GM23338 (cell line): ENCODE data around the gene ANKRD40CL. TPM values are rescaled to one million over a fixed set of nuclear protein-coding genes. Genes with fewer than 3 reads are reported as not detected.

Experiments
- ATAC-seq: fragments of 200-7000 bp; cut with Tn5 transposase; 3 replicates; pipeline ENCODE4 v1.9.1; 2020
- DNase-seq: peaks from one replicate; pipeline ENCODE4 v3.0.0-alpha.2; 2015; ENCODE audit warnings: low spot score
- H2AFZ ChIP-seq: fragments of 200-600 bp; sonication (generic); 2 replicates; pipeline ENCODE4 v1.8.0; 2016; ENCODE audit warnings: antibody characterized with exemption, mild to moderate bottlenecking, moderate library complexity
- H3F3A ChIP-seq: fragments of 200-600 bp; sonication (generic); replicated peaks from 2 replicates; pipeline ENCODE4 v1.8.0; 2017; ENCODE audit warnings: antibody characterized with exemption, mixed run types, low read depth
- H3K27ac ChIP-seq: fragments of 200-600 bp; sonication (generic); 2 replicates; pipeline ENCODE4 v1.6.1; 2016; ENCODE audit warnings: low read depth
- H3K27me3 ChIP-seq: fragments of 200-600 bp; sonication (generic); 2 replicates; pipeline ENCODE4 v1.8.0; 2016; ENCODE audit warnings: mild to moderate bottlenecking, mixed run types, moderate library complexity; ENCODE audit not compliant: insufficient read depth
- H3K36me3 ChIP-seq: fragments of 200-600 bp; sonication (generic); 2 replicates; pipeline ENCODE4 v1.8.0; 2016; ENCODE audit warnings: mild to moderate bottlenecking; ENCODE audit not compliant: insufficient read depth
- H3K4me1 ChIP-seq: fragments of 200-600 bp; sonication (generic); 2 replicates; pipeline ENCODE4 v1.8.0; 2016; ENCODE audit warnings: mild to moderate bottlenecking, moderate library complexity; ENCODE audit not compliant: insufficient read depth
- H3K4me2 ChIP-seq: fragments of 200-600 bp; sonication (generic); 2 replicates; pipeline ENCODE4 v1.7.1; 2017; ENCODE audit warnings: mixed run types
- H3K4me3 ChIP-seq: fragments of 200-600 bp; sonication (generic); 2 replicates; pipeline ENCODE4 v1.6.1; 2016; ENCODE audit warnings: mixed run types
- H3K79me2 ChIP-seq: fragments of 200-600 bp; sonication (generic); replicated peaks from 2 replicates; pipeline ENCODE4 v1.8.0; 2017; ENCODE audit warnings: mild to moderate bottlenecking; ENCODE audit not compliant: insufficient read depth
- H3K9me2 ChIP-seq: fragments of 200-600 bp; sonication (generic); 2 replicates; pipeline ENCODE4 v1.8.0; 2017; ENCODE audit not compliant: insufficient read depth
- H4K20me1 ChIP-seq: fragments of 200-600 bp; sonication (generic); replicated peaks from 2 replicates; pipeline ENCODE4 v1.8.0; 2017; ENCODE audit warnings: mild to moderate bottlenecking; ENCODE audit not compliant: insufficient read depth
- H3K27ac Mint-ChIP-seq: 2 replicates; pipeline ENCODE4 v1.8.0; 2020; ENCODE audit warnings: inconsistent platforms, mild to moderate bottlenecking, moderate library complexity, mixed read lengths
- H3K27me3 Mint-ChIP-seq: 3 replicates; pipeline ENCODE4 v1.8.0; 2022; ENCODE audit warnings: low read depth, mild to moderate bottlenecking, moderate library complexity, mixed read lengths, inconsistent platforms; ENCODE audit not compliant: insufficient read depth, poor library complexity
- H3K36me3 Mint-ChIP-seq: 3 replicates; pipeline ENCODE4 v1.8.0; 2021; ENCODE audit warnings: low read depth, mild to moderate bottlenecking, inconsistent platforms, moderate library complexity, mixed read lengths
- H3K4me1 Mint-ChIP-seq: 3 replicates; pipeline ENCODE4 v1.8.0; 2020; ENCODE audit warnings: mild to moderate bottlenecking, inconsistent platforms, mixed read lengths
- H3K4me3 Mint-ChIP-seq: 3 replicates; pipeline ENCODE4 v1.8.0; 2021; ENCODE audit warnings: moderate library complexity, mild to moderate bottlenecking, inconsistent platforms, mixed read lengths
- H3K9me3 Mint-ChIP-seq: 3 replicates; pipeline ENCODE4 v1.8.0; 2020; ENCODE audit warnings: moderate library complexity, mild to moderate bottlenecking, inconsistent platforms, mixed read lengths
- CREB1 ChIP-seq: fragments of 250-450 bp; sonication (Bioruptor Pico); IDR thresholded peaks from 2 replicates; pipeline ENCODE4 v1.5.0; 2020; ENCODE audit warnings: low read depth, mild to moderate bottlenecking, moderate library complexity
- CTCF ChIP-seq, 2 experiments: fragments of 200-600 bp in 1 of 2; sonication (generic) in 1 of 2; conservative IDR thresholded peaks; 2 replicates each; pipeline versions ENCODE4 v1.5.1 to v1.6.1; 2016 to 2017; ENCODE audit warnings: antibody characterized with exemption in 2 of 2, low read depth in 2 of 2, mild to moderate bottlenecking in 2 of 2, moderate library complexity in 1 of 2
- EZH2 ChIP-seq: fragments of 200-600 bp; sonication (generic); IDR thresholded peaks from one replicate; pipeline ENCODE4 v1.8.0; 2017; ENCODE audit warnings: antibody characterized with exemption, mild to moderate bottlenecking, low read depth; ENCODE audit not compliant: unreplicated experiment
- EZH2phosphoT487 ChIP-seq: fragments of 200-600 bp; sonication (generic); IDR thresholded peaks from one replicate; pipeline ENCODE4 v1.8.1; 2018; ENCODE audit warnings: antibody characterized with exemption; ENCODE audit not compliant: unreplicated experiment
- JUNB ChIP-seq: IDR thresholded peaks from one replicate; pipeline ENCODE4 v1.6.1; 2016; ENCODE audit warnings: antibody characterized with exemption; ENCODE audit not compliant: unreplicated experiment
- NANOG ChIP-seq: IDR thresholded peaks from 2 replicates; pipeline ENCODE4 v1.6.1; 2016; ENCODE audit warnings: antibody characterized with exemption, borderline replicate concordance
- POLR2AphosphoS5 ChIP-seq: IDR thresholded peaks from 2 replicates; pipeline ENCODE4 v1.6.1; 2016; ENCODE audit warnings: antibody characterized with exemption, low read depth
- STAT1 ChIP-seq: IDR thresholded peaks from one replicate; pipeline ENCODE4 v1.6.1; 2016; ENCODE audit warnings: antibody characterized with exemption; ENCODE audit not compliant: unreplicated experiment
- ZNF114 ChIP-seq: fragments of 250-450 bp; sonication (Bioruptor Pico); IDR thresholded peaks from 2 replicates; pipeline ENCODE4 v1.5.0; 2020; ENCODE audit warnings: mild to moderate bottlenecking, moderate library complexity
- ZNF331 ChIP-seq: fragments of 250-450 bp; sonication (Bioruptor Pico); IDR thresholded peaks from 2 replicates; pipeline ENCODE4 v1.5.0; 2020; ENCODE audit warnings: low read depth, mild to moderate bottlenecking, moderate library complexity
- ZNF462 ChIP-seq: fragments of 250-450 bp; sonication (Bioruptor Pico); IDR thresholded peaks from 2 replicates; pipeline ENCODE4 v1.5.0; 2020; ENCODE audit warnings: mild to moderate bottlenecking, moderate library complexity
- polyA plus RNA-seq: library from polyadenylated mRNA; unstranded; fragments of >200 nt; fragmentation: Nextera tagmentation; extraction: Ambion mirVana; gene quantifications from 2 replicates; pipeline ENCODE4 v1.2.1, GENCODE V29; 2016
- total RNA-seq: library from RNA; depleted of rRNA; stranded (reverse); fragments of >200 nt; shearing (Covaris generic); gene quantifications from 2 replicates; pipeline ENCODE4 v1.2.3, GENCODE V29; 2014
- TF ChIP-seq, protein P1 (sequence below): IDR thresholded peaks from 2 replicates; pipeline ENCODE4 v1.6.1; 2016; ENCODE audit warnings: antibody characterized with exemption
- TF ChIP-seq, protein P2 (sequence below): IDR thresholded peaks from one replicate; pipeline ENCODE4 v1.6.1; 2018; ENCODE audit warnings: antibody characterized with exemption; ENCODE audit not compliant: unreplicated experiment

ANKRD40CL gene
- total and polyA plus RNA-seq, 2 experiments from 2014 or later, result not detected

- no peak overlapping the region for H2AFZ ChIP-seq
- H3F3A ChIP-seq, result 0 out of 2 replicates have a peak, but pooled peaks cover 5% of the 10 kb centered on the region
- H3K4me3 ChIP-seq, result no peak overlapping the region
- no peaks in the 10 kb centered on the region for H3K4me1 ChIP-seq
- Mint-ChIP-seq H3K27me3 (peaks cover 2% of the 10 kb centered on the region), H3K27ac (no peak overlapping the region), H3K4me3 (no peak overlapping the region), H3K4me1 (no peaks in the 10 kb centered on the region), H3K9me3 (no peaks in the 10 kb centered on the region), H3K36me3 (peaks cover 86% of the 10 kb centered on the region)
- ATAC-seq (no peak), DNase-seq (no peak)
- peaks cover 29% of the 10 kb centered on the region for H3K79me2 ChIP-seq
- H3K27me3 ChIP-seq, result no peaks in the 10 kb centered on the region
- peaks cover 85% of the 10 kb centered on the region for H3K36me3 ChIP-seq
- no peak overlapping the region for H3K27ac ChIP-seq
- TF ChIP-seq ZNF331 (CRISPR knock-in tag) (no peak), EZH2 (no peak), STAT1 (no peak), POLR2AphosphoS5 (no peak), CTCF (conservative IDR thresholded peaks at IDR 0.05; ENCODE audit: low read depth in 2 of 2) (no peak), JUNB (no peak), CREB1 (CRISPR knock-in tag) (no peak), EZH2phosphoT487 (no peak), ZNF114 (no peak), ZNF462 (CRISPR knock-in tag) (no peak), NANOG (no peak)
- TF ChIP-seq, protein P1, sequence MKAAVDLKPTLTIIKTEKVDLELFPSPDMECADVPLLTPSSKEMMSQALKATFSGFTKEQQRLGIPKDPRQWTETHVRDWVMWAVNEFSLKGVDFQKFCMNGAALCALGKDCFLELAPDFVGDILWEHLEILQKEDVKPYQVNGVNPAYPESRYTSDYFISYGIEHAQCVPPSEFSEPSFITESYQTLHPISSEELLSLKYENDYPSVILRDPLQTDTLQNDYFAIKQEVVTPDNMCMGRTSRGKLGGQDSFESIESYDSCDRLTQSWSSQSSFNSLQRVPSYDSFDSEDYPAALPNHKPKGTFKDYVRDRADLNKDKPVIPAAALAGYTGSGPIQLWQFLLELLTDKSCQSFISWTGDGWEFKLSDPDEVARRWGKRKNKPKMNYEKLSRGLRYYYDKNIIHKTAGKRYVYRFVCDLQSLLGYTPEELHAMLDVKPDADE, result no peak
- TF ChIP-seq, protein P2, sequence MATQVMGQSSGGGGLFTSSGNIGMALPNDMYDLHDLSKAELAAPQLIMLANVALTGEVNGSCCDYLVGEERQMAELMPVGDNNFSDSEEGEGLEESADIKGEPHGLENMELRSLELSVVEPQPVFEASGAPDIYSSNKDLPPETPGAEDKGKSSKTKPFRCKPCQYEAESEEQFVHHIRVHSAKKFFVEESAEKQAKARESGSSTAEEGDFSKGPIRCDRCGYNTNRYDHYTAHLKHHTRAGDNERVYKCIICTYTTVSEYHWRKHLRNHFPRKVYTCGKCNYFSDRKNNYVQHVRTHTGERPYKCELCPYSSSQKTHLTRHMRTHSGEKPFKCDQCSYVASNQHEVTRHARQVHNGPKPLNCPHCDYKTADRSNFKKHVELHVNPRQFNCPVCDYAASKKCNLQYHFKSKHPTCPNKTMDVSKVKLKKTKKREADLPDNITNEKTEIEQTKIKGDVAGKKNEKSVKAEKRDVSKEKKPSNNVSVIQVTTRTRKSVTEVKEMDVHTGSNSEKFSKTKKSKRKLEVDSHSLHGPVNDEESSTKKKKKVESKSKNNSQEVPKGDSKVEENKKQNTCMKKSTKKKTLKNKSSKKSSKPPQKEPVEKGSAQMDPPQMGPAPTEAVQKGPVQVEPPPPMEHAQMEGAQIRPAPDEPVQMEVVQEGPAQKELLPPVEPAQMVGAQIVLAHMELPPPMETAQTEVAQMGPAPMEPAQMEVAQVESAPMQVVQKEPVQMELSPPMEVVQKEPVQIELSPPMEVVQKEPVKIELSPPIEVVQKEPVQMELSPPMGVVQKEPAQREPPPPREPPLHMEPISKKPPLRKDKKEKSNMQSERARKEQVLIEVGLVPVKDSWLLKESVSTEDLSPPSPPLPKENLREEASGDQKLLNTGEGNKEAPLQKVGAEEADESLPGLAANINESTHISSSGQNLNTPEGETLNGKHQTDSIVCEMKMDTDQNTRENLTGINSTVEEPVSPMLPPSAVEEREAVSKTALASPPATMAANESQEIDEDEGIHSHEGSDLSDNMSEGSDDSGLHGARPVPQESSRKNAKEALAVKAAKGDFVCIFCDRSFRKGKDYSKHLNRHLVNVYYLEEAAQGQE, result no peak
- H3K4me2 ChIP-seq, result no peak overlapping the region
- H3K9me2 ChIP-seq, result no peaks in the 10 kb centered on the region
- peaks cover 27% of the 10 kb centered on the region for H4K20me1 ChIP-seq
These were observed 18.1 kb downstream of the ANKRD40CL start for GRCh38 chr17:50749245-50749644.
